ENCODE data around the gene TRIM63. TPM values are rescaled to one million over a fixed set of nuclear protein-coding genes. Genes with fewer than 3 reads are reported as not detected.

Gene TRIM63
- total RNA-seq, 1 experiment from 2014 or later: not detected

DNA sequence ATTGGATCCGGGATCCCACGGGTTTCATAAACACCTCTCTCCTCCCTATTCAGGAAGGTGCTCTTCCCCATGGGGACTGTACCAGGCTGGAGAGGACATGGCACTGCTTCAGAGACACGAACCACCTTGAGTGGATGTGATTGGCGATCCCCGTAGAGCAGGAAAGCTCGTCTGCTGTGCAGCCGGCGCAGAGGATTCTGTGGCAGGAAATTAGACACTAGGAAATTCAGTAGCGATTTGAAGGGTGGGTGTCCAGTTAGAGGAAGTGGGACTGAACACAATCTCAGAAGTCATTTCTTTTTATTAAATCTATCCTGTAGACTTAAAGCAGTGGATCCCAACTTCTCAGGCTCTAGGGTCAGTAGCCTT lies 45.0 kb upstream of the TRIM63 start:
- peaks cover 17% of the 10 kb centered on the region for H3K4me1 ChIP-seq (ENCODE audit: control insufficient read depth, insufficient read depth, low read length)
- intact Hi-C loops (cut with micrococcal nuclease; ENCODE audit: unreplicated experiment): loop anchor here (5.0 kb wide), 1 partner anchor 75 kb away; no protein-coding TSS in a partner anchor
- CTCF ChIA-PET: no interaction called here
- H3K36me3 ChIP-seq (ENCODE audit: control insufficient read depth, insufficient read depth, low read length): peaks cover 2% of the 10 kb centered on the region
- H3K27me3 ChIP-seq (ENCODE audit: control insufficient read depth, insufficient read depth, low read length): no peaks in the 10 kb centered on the region
- no peak for DNase-seq (ENCODE audit: low read depth, low spot score)
- H3K9me3 ChIP-seq (ENCODE audit: control insufficient read depth, insufficient read depth, low read depth, low read length): no peaks in the 10 kb centered on the region
- no peak for TF ChIP-seq TCF7L2 (IDR thresholded peaks at IDR 0.05; ENCODE audit: low read depth, low read length)
- TF ChIP-seq, protein P1, sequence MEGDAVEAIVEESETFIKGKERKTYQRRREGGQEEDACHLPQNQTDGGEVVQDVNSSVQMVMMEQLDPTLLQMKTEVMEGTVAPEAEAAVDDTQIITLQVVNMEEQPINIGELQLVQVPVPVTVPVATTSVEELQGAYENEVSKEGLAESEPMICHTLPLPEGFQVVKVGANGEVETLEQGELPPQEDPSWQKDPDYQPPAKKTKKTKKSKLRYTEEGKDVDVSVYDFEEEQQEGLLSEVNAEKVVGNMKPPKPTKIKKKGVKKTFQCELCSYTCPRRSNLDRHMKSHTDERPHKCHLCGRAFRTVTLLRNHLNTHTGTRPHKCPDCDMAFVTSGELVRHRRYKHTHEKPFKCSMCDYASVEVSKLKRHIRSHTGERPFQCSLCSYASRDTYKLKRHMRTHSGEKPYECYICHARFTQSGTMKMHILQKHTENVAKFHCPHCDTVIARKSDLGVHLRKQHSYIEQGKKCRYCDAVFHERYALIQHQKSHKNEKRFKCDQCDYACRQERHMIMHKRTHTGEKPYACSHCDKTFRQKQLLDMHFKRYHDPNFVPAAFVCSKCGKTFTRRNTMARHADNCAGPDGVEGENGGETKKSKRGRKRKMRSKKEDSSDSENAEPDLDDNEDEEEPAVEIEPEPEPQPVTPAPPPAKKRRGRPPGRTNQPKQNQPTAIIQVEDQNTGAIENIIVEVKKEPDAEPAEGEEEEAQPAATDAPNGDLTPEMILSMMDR (IDR thresholded peaks at IDR 0.05): no peak
- no peak for TF ChIP-seq SIN3A (IDR thresholded peaks at IDR 0.05; ENCODE audit: borderline replicate concordance, insufficient read depth, low read depth, low read length)
- TF ChIP-seq, protein P2, sequence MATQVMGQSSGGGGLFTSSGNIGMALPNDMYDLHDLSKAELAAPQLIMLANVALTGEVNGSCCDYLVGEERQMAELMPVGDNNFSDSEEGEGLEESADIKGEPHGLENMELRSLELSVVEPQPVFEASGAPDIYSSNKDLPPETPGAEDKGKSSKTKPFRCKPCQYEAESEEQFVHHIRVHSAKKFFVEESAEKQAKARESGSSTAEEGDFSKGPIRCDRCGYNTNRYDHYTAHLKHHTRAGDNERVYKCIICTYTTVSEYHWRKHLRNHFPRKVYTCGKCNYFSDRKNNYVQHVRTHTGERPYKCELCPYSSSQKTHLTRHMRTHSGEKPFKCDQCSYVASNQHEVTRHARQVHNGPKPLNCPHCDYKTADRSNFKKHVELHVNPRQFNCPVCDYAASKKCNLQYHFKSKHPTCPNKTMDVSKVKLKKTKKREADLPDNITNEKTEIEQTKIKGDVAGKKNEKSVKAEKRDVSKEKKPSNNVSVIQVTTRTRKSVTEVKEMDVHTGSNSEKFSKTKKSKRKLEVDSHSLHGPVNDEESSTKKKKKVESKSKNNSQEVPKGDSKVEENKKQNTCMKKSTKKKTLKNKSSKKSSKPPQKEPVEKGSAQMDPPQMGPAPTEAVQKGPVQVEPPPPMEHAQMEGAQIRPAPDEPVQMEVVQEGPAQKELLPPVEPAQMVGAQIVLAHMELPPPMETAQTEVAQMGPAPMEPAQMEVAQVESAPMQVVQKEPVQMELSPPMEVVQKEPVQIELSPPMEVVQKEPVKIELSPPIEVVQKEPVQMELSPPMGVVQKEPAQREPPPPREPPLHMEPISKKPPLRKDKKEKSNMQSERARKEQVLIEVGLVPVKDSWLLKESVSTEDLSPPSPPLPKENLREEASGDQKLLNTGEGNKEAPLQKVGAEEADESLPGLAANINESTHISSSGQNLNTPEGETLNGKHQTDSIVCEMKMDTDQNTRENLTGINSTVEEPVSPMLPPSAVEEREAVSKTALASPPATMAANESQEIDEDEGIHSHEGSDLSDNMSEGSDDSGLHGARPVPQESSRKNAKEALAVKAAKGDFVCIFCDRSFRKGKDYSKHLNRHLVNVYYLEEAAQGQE (IDR thresholded peaks at IDR 0.05; ENCODE audit: insufficient read depth in 1 of 2, low read depth in 2 of 2, low read length in 1 of 2): no peak
- no peak for TF ChIP-seq POLR2AphosphoS5 (IDR thresholded peaks at IDR 0.05; ENCODE audit: low read depth, low read length)
- peak overlapping the region; percentile 83 for H3K27ac ChIP-seq (ENCODE audit: low read length)
- peak overlapping the region; percentile 85 to 94 for H3K4me3 ChIP-seq (ENCODE audit: low read depth in 2 of 2, low read length in 2 of 2)
- POLR2A ChIA-PET: no interaction called here
- peak; percentile 26 for ATAC-seq
- in situ Hi-C loops (cut with HindIII; ENCODE audit: low pct_unique_long_range_greater_than_20kb, low sequenced_read_pairs): no loop called here
- no TSS peak for BruUV-seq (replicated peaks)

DNA sequence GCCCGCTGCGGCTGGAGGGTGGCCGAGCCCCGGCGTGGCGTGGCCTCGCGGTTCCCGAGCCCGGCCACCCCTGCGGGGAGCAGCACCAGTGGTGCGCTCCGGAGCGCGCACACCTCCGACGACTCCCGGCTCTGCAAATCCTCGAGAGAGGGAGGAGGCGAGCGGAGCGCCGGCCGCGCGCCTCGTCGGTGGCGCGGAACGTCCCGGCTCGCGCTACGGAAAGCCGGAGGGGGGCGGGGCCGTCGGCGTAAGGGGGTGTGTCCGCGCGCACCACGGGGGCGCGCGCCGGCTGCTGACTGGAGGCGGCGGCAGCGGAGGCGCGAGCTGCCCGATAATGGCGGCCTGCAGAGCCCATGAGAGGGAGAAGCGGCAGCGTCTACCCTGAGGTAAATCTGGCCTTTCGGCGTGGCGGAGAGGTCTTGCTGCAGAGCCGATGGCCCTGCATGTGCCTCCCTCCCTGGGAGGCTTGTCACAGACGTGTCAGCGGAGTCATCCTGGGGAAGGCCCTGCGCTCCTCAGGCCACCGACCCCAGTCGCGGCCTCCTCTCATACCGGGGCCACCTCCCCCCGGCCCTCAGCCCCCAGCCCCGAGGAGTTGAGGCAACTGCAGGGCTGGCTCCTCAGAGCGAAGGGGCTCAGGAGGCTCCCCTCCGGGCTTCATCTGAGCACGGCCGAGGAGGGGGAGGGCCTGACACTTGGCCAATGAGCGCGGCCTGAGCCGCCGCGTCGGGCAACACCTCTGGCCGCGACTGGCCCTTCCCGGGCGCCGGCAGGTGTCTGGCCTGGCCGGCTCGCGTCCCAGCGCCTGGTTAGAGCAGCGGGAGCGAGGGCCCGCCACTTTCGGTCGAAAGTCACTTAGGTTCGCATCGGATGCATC lies 44.3 kb upstream of the TRIM63 start, which contains the start of gene PDIK1L:
Gene PDIK1L (plus strand): TSS at position 295 of the 877 bp plus-strand sequence. CDS start 2,485 bp downstream, outside the sequence.
- in situ Hi-C loops (cut with HindIII; ENCODE audit: low pct_unique_long_range_greater_than_20kb, low sequenced_read_pairs) (no loop called here), intact Hi-C loops (cut with micrococcal nuclease; ENCODE audit: unreplicated experiment) (loop anchor here (5.0 kb wide), 1 partner anchor 74 kb away; no protein-coding TSS in a partner anchor)
- Histone ChIP-seq H3K4me1 (ENCODE audit: control insufficient read depth, insufficient read depth, low read length) (peaks cover 17% of the 10 kb centered on the region), H3K27ac (ENCODE audit: low read length) (peak within 1 kb of the TSS; percentile 83), H3K36me3 (ENCODE audit: control insufficient read depth, insufficient read depth, low read length) (peaks cover 2% of the 10 kb centered on the region), H3K9me3 (ENCODE audit: control insufficient read depth, insufficient read depth, low read depth, low read length) (no peaks in the 10 kb centered on the region), H3K27me3 (ENCODE audit: control insufficient read depth, insufficient read depth, low read length) (no peaks in the 10 kb centered on the region), H3K4me3 (ENCODE audit: low read depth in 2 of 2, low read length in 2 of 2) (peak within 1 kb of the TSS; percentile 85 to 94)
- BruUV-seq (replicated peaks): no TSS peak
- CTCF ChIA-PET: no interaction called here
- TF ChIP-seq POLR2AphosphoS5 (IDR thresholded peaks at IDR 0.05; ENCODE audit: low read depth, low read length): no peak; the same call in 1 of the 2 replicates
- no peak; the same call in 1 of the 2 replicates for TF ChIP-seq TCF7L2 (IDR thresholded peaks at IDR 0.05; ENCODE audit: low read depth, low read length)
- peak; percentile 96; the same call in 1 of the 2 replicates for TF ChIP-seq SIN3A (IDR thresholded peaks at IDR 0.05; ENCODE audit: borderline replicate concordance, insufficient read depth, low read depth, low read length)
- TF ChIP-seq, protein P2 (IDR thresholded peaks at IDR 0.05; ENCODE audit: insufficient read depth in 1 of 2, low read depth in 2 of 2, low read length in 1 of 2): 0 out of 4 replicates have a peak, but pooled peaks of 1 of the 2 experiments have one; percentile 11
- TF ChIP-seq, protein P1 (IDR thresholded peaks at IDR 0.05): no peak
- ATAC-seq: peak; percentile 91
- DNase-seq (ENCODE audit: low read depth, low spot score): peak; percentile 68
- POLR2A ChIA-PET: interaction anchor here (0.6 kb wide), 1 partner anchor 31 kb away, joined by 3 read pairs; no protein-coding TSS in a partner anchor

All from Panc1 (cell line).